Measurements from ENCODE around the gene PRRT2. TPM values are rescaled to one million over a fixed set of nuclear protein-coding genes. Genes with fewer than 3 reads are reported as not detected.

The PRRT2 gene
- total RNA-seq, 1 experiment from 2014 or later, result 9.7 TPM

DNA sequence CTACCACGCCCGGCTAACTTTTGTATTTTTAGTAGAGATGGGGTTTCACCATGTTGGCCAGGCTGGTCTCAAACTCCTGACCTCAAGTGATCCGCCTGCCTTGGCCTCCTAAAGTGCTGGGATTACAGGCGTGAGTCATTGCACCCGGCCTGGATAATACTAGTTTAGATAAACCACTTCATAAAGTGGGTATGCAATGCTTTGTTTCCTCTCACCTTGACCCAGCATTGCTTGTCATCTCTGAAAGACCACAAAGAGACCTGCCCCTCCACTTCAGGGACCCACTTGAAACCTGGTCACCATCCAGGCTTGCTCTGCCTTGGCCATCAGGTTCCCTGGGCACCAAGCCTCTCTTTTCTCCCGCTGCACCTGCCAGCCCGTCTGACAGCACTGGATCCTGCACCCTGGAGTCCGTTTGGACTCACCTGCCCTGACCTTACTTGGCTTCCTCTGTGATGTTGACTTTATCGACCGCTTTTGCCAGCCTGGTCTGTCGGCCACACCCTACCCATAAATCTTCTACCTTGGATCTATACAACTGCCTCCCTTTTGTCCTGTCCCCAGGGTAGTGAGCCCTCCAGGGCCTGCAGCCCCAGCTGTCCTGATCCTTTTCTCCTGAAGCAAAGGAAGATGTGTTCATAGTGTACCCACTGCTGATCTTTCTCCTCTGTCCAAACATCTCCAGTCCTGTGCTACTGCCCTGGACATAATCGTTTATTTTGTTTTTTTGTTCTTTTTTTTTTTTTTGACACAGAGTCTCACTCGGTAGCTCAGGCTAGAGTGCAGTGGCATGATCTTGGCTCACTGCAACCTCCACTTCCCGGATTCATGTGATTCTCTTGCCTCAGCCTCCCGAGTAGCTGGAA lies 46.6 kb upstream of the PRRT2 start:
- ATAC-seq, result peak; percentile 60; the same call in 1 of the 2 replicates
- Histone ChIP-seq H3K27me3 (ENCODE audit: control insufficient read depth, insufficient read depth, low read length) (no peaks in the 10 kb centered on the region), H3K4me3 (ENCODE audit: low read depth in 2 of 2, low read length in 2 of 2) (no peak overlapping the region), H3K36me3 (ENCODE audit: control insufficient read depth, insufficient read depth, low read length) (no peaks in the 10 kb centered on the region), H3K9me3 (ENCODE audit: control insufficient read depth, insufficient read depth, low read depth, low read length) (no peaks in the 10 kb centered on the region), H3K4me1 (ENCODE audit: control insufficient read depth, insufficient read depth, low read length) (no peaks in the 10 kb centered on the region), H3K27ac (ENCODE audit: low read length) (no peak overlapping the region)
- CTCF ChIA-PET, result no interaction called here
- no TSS peak for BruUV-seq (replicated peaks)
- DNase-seq (ENCODE audit: low read depth, low spot score), result no peak
- intact Hi-C loops (cut with micrococcal nuclease; ENCODE audit: unreplicated experiment) (no loop called here), in situ Hi-C loops (cut with HindIII; ENCODE audit: low pct_unique_long_range_greater_than_20kb, low sequenced_read_pairs) (no loop called here)
- TF ChIP-seq SIN3A (IDR thresholded peaks at IDR 0.05; ENCODE audit: borderline replicate concordance, insufficient read depth, low read depth, low read length) (no peak), TCF7L2 (IDR thresholded peaks at IDR 0.05; ENCODE audit: low read depth, low read length) (no peak), POLR2AphosphoS5 (IDR thresholded peaks at IDR 0.05; ENCODE audit: low read depth, low read length) (no peak)
- TF ChIP-seq, protein P1, sequence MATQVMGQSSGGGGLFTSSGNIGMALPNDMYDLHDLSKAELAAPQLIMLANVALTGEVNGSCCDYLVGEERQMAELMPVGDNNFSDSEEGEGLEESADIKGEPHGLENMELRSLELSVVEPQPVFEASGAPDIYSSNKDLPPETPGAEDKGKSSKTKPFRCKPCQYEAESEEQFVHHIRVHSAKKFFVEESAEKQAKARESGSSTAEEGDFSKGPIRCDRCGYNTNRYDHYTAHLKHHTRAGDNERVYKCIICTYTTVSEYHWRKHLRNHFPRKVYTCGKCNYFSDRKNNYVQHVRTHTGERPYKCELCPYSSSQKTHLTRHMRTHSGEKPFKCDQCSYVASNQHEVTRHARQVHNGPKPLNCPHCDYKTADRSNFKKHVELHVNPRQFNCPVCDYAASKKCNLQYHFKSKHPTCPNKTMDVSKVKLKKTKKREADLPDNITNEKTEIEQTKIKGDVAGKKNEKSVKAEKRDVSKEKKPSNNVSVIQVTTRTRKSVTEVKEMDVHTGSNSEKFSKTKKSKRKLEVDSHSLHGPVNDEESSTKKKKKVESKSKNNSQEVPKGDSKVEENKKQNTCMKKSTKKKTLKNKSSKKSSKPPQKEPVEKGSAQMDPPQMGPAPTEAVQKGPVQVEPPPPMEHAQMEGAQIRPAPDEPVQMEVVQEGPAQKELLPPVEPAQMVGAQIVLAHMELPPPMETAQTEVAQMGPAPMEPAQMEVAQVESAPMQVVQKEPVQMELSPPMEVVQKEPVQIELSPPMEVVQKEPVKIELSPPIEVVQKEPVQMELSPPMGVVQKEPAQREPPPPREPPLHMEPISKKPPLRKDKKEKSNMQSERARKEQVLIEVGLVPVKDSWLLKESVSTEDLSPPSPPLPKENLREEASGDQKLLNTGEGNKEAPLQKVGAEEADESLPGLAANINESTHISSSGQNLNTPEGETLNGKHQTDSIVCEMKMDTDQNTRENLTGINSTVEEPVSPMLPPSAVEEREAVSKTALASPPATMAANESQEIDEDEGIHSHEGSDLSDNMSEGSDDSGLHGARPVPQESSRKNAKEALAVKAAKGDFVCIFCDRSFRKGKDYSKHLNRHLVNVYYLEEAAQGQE (IDR thresholded peaks at IDR 0.05; ENCODE audit: insufficient read depth in 1 of 2, low read depth in 2 of 2, low read length in 1 of 2), result no peak
- TF ChIP-seq, protein P2, sequence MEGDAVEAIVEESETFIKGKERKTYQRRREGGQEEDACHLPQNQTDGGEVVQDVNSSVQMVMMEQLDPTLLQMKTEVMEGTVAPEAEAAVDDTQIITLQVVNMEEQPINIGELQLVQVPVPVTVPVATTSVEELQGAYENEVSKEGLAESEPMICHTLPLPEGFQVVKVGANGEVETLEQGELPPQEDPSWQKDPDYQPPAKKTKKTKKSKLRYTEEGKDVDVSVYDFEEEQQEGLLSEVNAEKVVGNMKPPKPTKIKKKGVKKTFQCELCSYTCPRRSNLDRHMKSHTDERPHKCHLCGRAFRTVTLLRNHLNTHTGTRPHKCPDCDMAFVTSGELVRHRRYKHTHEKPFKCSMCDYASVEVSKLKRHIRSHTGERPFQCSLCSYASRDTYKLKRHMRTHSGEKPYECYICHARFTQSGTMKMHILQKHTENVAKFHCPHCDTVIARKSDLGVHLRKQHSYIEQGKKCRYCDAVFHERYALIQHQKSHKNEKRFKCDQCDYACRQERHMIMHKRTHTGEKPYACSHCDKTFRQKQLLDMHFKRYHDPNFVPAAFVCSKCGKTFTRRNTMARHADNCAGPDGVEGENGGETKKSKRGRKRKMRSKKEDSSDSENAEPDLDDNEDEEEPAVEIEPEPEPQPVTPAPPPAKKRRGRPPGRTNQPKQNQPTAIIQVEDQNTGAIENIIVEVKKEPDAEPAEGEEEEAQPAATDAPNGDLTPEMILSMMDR (IDR thresholded peaks at IDR 0.05), result no peak
- POLR2A ChIA-PET, result no interaction called here

DNA sequence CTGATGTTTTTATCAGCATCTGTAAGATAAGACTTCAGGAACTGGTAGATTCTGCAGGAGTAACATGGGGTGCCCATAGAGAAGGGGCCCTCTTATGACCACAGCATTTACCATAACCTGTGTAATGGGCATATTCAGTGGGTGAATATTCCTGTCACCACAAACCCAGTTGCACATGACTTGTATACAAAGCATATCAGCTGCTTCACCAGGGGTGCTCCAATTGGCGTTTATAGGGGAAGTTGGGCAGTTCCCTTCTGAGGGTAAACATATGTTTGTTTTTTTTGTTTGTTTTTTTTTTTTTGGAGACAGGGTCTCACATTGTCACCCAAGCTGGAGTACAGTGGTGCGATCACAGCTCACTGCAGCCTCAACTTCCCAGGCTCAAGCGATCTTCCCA lies 45.4 kb upstream of the PRRT2 start:
- no peaks in the 10 kb centered on the region for H3K9me3 ChIP-seq (ENCODE audit: control insufficient read depth, insufficient read depth, low read depth, low read length)
- BruUV-seq (replicated peaks), result no TSS peak
- no peak overlapping the region for H3K27ac ChIP-seq (ENCODE audit: low read length)
- DNase-seq (ENCODE audit: low read depth, low spot score), result no peak
- ATAC-seq, result no peak
- POLR2A ChIA-PET, result no interaction called here
- no peaks in the 10 kb centered on the region for H3K27me3 ChIP-seq (ENCODE audit: control insufficient read depth, insufficient read depth, low read length)
- TF ChIP-seq TCF7L2 (IDR thresholded peaks at IDR 0.05; ENCODE audit: low read depth, low read length), result no peak
- TF ChIP-seq SIN3A (IDR thresholded peaks at IDR 0.05; ENCODE audit: borderline replicate concordance, insufficient read depth, low read depth, low read length), result no peak
- TF ChIP-seq, protein P2 (IDR thresholded peaks at IDR 0.05), result no peak
- TF ChIP-seq POLR2AphosphoS5 (IDR thresholded peaks at IDR 0.05; ENCODE audit: low read depth, low read length), result no peak
- TF ChIP-seq, protein P1 (IDR thresholded peaks at IDR 0.05; ENCODE audit: insufficient read depth in 1 of 2, low read depth in 2 of 2, low read length in 1 of 2), result no peak
- no peak overlapping the region for H3K4me3 ChIP-seq (ENCODE audit: low read depth in 2 of 2, low read length in 2 of 2)
- H3K36me3 ChIP-seq (ENCODE audit: control insufficient read depth, insufficient read depth, low read length), result no peaks in the 10 kb centered on the region
- intact Hi-C loops (cut with micrococcal nuclease; ENCODE audit: unreplicated experiment), result no loop called here
- in situ Hi-C loops (cut with HindIII; ENCODE audit: low pct_unique_long_range_greater_than_20kb, low sequenced_read_pairs), result no loop called here
- CTCF ChIA-PET, result no interaction called here
- H3K4me1 ChIP-seq (ENCODE audit: control insufficient read depth, insufficient read depth, low read length), result no peaks in the 10 kb centered on the region

Data from Panc1 (cell line).